Activated effector memory CD4-positive, alpha-beta T cell treated with Interleukin-2 at 50 U/mL for 16 hours (primary cell): ENCODE results near the gene SNX24.
"Not testable (repeated sequence)": the region's sequence is repeated elsewhere in the genome, so short reads cannot be mapped to it uniquely, and the experiment has no call there.

Experiments
- DNase-seq: peaks from one replicate; pipeline ENCODE4 v3.0.0-alpha.2; 2020

SNX24 gene

DNA sequence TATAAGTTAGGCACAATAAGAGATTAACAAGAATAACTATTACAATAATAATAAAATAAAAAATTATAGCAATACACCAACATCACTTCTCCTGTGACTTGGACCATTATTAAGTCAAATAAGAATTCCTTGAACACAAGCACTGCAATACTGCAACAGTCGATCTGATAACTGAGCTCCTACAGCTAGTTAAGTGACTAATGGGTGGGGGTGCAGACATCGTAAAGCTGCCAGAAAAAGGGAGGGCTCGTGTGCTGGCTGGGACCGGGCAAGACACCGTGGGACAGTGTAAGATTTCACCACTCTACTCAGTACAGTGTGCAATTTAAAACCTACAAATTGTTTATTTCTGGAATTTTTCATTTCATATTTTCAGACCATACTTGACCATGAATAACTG lies 78.8 kb downstream of the SNX24 start:
- DNase-seq = no peak

DNA sequence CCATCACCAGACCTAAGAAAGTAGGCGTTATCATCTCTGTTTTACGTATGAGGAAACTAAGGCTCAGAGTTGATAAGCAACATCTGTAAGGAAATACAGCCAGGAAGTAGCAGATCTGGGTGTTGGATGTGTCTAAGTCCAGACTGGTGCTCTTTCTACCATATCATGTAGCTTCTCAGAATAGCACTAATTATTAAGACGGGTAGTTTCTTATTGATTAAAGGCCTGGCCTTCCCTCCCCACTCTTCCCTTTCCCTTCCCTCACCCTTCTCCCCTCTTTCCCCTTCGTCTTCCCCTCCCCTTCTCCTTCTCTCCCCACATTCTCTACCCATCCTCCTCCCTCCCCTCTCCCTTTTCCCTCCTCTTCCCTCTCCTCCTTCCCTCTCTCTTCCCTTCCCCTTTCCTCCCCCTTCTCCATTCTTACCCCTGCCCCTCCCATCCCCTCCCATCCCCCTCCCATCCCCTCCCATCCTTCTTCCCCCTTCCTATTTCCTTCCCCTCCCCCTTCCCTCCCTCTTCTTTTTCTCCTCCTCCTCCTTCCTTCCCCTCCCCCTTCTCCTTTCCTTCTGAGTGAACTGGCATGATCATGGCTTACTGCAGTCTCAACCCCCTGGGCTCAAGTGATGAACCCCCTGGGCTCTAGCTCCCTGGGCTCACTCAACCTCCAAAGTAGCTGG lies 79.4 kb downstream of the SNX24 start:
- no peak for DNase-seq

DNA sequence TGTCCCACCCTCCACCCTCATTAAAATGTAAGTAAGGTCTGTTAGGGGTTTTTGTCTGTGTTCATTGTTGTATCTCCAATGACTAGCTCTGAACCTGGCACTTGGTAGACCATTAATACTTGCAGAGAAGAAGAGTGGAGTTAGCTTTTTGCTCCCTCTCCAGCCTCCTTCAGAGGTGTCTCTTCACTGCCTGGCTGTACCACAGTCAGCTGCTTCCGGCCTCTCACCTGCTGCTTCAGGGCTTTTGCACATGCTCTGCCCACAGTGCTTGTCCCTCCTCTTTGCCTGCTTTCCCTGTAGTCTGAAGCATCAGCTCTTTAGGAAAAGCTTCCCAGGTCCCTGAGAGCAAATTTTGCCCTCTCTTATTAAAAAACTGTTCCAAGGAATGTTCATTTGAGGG lies 83.6 kb downstream of the SNX24 start:
- DNase-seq = no peak

DNA sequence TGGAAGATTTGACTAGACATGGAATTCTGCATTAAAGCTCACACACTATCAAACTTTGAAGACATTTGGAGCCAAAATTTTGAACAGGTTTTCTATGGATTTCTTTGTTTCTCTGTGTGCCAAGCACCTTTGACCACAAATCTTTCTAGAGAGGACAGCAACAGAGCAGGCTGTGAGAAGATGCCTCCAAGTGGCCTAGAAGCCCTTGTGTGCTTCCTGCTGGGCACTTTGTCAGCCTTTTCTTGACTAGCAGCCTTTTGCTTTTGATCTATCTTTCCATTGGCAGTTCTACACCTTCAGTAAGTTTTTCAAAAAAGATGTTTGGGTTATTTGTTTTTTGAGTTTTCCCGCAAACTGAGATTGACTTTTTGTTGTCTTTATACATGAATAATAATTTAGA lies 84.6 kb downstream of the SNX24 start:
- DNase-seq = no peak

DNA sequence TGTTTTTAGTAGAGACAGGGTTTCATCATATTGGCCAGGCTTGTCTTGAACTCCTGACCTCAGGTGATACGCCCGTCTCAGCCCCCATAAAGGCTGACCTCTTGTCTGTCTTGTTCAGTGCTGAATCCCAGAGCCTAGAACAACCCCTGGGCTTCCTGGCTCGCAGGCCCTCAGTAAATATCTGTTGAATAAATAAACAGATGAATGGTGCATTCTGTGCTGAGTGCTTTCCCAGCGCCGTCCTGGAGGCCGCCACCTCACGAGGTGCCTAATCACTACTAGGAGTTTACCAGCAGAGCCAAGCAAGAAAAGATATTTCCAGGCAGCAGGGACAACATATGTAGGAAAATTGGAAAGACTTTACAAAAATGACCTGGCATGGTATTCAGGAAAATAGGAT lies 88.5 kb downstream of the SNX24 start:
- no peak for DNase-seq

DNA sequence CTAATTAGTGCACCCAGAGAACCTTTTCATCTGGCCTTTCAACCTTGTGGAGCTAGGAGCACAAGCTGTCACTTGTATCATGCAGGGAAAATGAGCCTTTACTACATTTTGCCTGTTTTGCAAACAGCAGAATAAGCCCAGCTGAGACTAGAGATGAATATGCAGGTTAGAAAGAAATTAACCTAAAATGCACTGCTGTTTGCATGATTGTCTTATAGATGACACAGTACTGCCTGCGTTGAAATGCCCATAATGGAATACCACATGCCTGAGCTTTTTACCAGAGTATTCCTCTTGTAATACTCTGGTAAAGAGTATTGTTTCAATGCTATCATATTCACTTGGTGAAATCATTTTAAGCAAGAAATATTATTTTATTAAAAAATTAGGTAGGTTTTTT lies 90.7 kb downstream of the SNX24 start:
- no peak for DNase-seq

DNA sequence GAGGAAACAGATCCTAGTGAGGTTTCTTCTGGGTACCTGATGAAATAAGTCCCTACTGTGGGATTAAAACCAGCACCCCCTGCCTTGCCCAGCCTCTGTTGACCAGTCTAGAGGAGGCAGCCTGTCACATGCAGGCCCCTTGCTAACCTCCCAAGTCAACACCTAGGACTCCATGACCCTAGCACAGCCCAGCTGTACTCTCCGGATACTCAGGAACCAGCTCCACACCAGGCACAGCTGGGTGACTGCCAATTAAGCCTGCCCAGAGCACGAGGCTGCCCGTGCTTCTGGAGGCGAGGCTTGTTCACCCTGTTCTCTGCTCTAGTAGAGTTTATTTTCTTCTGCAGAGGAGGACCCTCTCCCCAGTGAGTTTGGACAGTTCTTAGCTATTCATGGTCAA lies 92.5 kb downstream of the SNX24 start:
- DNase-seq = no peak

DNA sequence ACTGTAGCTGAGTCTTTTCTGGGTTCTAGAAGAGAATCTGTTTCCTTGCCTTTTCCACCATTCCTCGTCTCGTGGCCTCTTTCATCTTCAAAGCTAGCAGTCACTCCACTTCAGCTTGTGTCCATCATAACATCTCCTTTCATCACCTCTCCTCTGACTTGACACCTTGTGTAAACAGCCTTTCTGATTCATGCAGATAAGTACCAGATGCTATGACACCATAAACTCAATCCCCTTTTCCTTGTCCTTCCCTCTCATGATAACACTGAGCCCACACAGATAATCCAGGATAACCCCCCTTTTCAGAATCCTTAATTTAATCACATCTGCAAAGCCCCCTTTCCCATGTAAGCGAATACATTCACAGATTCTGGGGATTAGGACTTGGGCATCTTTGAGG lies 95.5 kb downstream of the SNX24 start:
- DNase-seq = no peak

DNA sequence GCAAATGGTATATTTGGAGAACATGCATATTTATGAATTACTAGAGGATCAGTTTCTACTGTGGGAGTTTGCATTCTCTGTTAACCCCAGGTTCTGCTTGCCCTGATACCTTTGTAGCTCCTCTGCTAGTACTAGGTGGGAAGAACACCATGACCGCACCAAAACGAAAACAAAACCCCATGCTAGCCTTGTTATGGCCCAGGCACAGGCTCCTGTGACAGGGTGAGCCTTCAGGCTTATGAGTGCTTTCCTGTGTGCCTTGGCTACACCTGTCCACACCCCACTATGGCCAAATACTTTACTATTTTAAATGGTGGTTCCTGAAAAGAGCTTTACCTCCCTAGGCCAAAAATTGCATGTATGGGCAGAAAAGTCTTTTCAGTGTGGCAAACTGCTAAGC lies 96.3 kb downstream of the SNX24 start:
- no peak for DNase-seq

DNA sequence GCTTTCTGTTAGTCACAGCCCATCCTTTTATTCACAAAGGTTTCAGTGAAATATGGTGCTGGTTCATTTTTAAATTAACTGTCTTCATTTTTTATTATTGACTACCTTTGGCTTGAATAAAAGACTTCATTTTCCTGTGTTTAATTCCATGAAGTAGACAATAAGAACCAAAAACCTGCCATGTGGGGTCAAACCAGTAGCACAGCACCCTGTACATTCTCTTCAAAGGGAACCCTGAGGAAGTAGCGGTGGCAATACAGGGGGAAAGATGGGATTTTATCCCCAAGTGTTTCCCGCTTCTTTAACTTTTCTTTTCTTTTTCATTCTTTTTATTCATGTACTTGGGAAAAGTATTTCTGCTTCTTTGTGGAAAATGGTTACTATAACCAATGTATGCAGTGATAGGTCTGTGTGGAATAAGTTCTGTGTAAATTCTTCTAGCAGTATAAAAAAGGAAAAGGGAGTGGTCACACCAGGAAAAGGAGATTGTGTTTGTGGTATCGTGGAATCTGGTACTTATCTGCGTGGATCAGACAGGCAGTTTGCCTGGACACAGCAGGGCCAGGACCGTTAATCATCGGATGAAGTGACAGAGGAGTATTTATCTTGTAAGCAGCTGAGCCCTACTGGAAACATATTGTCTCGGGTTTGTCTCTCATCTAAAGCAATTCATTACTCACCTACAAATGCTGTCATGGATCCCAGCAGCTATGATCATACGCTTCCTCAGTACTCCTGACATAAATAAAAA lies 96.9 kb downstream of the SNX24 start:
- no peak for DNase-seq

DNA sequence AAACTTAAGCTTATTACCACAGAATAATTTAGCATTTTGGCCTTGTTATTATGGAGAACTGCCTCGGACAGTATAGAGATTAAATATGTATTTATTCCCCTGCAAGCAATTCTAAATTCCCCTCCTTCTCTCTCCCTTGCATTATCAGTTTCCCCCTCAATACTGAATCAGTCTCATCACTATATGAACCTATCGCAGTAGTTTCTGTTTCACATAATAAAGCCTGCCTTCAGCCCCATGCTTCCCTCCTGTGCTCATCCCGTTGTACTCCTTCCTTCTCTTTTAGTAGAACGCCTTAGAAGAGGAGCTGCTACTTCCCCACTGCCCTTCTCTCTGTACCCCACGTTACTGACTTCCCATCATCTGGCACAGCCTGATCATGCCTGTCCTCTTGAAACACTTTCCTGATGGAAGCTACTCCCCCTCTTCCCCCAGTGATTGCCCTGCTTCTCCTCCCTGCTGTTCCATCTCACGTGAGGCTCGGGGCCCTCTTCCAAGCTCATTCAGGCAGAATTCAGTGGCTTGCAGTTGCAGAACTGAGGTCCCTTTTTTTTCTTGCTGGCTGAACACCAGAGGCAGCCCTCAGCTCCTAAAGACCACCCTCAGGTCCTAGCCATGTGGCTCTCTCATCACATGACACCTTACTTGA lies 97.8 kb downstream of the SNX24 start:
- no peak for DNase-seq

DNA sequence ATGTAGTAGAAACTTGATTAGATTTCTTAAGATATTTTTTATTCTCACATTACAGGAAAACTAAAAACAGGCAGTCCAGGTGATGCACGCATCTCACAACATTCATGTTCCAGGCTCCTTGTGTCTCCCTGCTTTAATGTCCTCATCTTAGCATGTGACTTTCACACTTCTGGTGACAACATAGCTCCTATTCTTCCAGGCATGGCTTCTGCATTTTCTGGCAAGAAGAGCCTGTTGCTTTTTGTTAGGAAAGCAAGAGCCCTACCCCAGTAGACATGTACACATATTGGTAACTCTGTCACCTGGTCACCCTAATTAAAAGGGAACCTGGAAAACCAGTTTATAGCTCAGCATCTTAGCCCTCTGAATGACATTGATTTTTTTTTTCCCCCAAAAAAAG lies 98.6 kb downstream of the SNX24 start:
- DNase-seq = no peak

DNA sequence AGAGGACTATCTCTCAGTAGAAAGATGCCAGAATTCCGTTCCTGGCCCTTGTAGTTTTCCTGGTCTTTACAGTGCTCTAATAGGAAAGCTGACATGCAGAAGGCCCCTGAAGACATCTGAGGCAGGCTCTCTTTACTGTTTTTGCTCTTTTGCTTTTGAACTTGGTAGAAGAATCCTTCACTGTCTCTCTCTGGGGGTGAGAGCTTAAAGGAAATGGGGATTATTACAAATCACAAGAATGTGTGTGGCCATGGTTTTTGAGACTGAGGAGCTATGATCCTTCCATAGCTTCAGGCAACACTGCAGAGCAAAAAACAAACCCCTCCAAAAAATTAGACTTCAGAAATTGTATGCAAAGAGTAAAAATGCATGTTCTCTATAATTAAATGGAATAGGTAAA lies 102.0 kb downstream of the SNX24 start:
- DNase-seq = no peak

DNA sequence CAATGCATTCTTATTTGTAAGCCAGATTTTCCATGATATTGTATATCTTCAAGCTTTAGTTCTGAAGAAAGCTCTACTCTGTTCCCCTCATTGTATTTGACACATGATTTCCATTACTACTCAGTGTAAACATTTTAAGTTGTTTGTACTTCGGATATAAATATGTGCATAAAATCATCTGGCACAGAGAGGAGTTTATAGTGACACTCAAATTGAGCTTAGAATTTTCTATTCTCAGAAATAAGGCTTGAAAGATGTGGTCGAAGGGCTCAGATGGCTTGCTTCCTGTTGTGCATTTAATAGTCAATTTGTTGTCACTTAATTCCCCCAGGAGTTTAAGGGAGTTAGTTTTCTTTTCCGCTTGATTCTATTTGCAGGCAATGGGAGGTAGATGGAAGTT lies 102.4 kb downstream of the SNX24 start:
- no peak for DNase-seq

DNA sequence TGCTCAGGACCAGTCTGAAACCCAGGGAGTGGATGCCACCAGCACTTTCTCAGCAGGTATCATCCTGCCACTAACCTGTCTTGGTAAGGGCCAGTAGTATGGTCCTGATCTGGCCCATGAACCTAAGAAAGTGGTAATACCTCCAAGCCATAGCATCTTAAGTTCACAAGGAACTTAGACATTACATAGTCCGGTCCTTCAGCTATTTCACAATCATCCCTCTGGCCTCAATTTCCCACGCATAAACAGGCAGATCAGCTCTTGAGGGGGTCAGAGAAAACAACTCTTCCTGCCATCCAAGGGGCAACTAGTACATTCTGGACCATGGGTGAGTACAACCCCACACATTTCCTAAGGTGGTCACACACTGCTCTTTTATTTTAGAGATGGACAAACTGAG lies 102.9 kb downstream of the SNX24 start:
- no peak for DNase-seq

DNA sequence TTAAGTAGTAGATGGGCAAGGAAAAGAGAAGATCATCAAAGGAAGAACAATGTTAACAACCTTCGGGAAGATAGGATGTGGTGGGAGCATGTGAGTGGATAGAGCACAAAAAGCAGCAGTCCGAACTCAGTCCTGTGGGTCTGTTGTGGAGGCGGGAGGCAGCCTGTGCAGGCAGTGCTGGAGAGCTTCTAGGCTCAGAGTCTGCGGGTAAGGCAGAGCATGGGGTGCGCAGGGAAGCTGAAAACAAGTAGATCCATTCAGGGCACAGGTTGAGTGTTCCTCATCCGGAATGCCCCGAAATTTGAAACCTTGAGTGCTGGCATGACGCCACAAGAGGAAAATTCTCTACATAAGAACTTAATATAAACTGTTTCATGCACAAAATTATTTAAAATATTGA lies 106.2 kb downstream of the SNX24 start:
- no peak for DNase-seq

DNA sequence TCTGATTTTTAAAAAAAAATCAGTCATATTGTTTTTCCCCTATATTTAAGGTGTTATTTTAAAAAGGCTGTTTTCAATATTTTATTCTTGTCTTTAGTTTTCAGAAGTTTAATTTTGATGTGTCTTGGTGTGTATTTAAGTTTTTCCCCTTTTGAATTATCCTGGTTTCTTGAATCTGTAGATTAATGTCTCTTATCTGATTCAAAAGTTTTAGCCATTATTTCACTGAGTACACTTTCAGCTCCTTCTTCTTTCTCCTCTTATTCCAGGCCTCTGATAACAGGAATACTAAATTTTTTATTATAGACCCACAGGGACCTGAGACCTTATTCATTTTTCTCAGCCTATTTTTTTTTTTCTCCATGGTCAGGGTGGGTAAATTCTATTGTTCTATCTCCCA lies 109.3 kb downstream of the SNX24 start:
- DNase-seq = no peak

DNA sequence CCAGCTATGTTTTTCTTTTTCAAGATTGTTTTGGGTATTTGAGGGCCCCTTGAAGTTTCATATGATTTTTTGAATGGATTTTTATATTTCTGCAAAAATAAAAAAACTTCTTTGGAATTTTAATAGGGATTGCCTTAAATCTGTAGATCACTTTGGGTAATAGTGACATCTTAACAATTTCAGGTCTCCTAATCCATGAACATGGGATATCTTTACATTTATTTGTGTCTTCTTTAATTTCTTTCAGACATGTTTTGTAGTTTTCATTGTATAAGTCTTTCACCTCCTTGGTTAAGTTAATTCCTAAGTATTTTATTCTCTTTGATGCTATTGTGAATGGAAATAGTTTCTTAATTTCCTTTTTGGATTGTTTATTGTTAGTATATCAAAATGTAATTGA lies 112.0 kb downstream of the SNX24 start:
- no peak for DNase-seq

DNA sequence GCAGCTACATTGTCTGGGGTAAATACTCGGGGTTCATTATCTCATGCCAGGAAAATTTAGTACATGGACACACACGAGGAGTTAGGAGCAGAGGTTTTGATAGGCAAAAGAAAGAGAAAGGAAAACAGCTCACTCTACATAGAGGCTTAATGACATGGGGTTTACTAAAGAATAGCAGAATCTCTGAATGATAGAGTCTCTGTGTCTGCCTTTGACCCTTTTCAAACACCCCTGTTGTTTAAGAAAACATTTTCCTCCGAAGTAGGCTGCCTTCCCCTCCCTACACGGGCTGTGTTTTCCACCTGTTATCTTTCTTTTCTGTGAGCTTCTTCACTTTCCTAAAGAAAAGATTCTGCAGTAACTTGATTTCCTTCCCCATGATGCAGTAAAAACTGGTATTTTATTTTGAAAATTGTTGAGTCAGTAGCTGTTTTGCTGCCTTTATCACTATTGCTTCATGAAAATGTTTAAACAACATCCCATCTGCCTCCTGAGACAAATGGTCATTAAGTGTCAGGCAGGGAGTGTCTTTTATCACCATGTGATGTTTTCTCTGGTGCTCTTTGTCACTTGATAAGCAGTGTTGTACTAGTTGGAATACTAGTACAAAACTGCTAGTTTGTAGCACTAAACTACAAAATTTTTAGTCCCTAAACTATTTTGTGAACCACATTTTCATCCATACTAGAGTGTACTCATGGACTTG lies 114.5 kb downstream of the SNX24 start:
- DNase-seq = no peak

DNA sequence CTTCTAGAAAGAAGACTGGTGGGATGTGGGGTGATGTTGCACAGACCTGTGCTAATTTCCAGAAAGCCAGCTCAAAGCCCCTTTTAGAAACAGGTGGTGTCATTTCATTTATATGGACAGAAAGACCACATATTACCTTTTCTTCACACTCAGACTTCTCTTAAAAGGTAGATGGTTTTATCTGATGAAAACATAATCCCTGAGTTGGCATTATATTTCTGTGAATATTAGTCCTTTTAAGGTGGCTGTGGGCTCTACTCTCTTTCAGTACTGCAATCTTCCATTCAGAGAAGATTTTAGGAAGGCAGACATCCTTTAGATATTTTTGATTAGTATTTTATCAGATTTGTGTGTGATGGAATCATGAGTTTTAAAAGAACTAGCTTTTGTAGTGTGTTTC lies 117.9 kb downstream of the SNX24 start:
- DNase-seq = no peak

DNA sequence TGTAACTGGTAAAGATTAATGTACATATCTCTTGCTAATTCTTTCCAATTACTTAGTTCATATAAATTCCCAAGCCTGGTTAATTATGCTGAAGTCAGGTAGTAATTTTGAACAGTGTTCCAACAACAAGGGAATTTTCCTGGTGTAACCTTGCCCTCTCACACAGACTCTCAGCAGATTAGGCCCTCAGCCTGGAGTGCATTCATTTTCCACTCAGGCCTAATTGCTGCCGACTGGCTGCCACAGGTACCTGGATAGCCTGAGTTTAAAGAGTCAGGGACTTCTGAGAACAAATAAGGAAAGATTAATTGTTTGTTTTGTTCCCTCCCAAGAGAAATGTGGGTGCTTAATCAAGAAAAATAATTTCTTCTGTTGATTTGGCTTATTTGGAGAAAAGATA lies 119.7 kb downstream of the SNX24 start:
- DNase-seq = no peak

DNA sequence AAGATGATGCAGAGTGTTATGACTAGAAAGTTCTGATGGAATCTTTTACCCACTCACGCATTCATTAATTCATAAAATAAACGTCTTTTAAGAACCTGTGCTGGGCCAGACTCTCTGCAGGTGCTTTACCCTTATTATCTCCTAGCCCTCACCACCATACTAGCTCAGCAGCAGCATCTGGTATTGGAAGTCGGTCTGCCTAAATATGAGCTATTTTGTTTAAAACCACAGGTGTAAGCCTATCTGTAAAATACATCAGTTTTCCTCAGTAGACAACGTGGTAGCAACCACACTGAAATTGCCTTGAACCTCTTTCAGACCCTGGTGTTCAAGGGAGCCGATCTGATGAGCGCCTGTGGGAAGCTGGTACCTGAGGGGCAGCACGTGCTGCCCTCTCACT lies 121.7 kb downstream of the SNX24 start:
- DNase-seq = no peak

DNA sequence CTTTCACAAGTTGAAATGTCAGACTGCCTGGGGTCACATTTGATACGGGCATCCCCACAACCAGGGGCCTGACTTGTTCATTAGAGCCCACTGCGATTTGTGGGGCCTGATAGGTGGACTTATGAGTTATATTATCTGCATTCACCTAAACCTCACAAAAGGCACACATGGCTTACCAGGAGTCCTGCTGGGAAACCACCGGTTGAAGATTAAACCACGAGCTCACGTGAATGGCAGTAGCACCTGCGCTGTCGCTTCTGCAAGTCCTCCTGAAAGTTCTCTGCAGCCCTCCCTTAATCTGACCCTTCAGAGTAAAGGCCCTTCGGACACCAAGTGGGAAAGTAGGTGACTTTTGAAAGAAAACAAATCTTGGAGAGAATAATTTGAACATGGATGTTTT lies 122.2 kb downstream of the SNX24 start:
- DNase-seq = no peak

DNA sequence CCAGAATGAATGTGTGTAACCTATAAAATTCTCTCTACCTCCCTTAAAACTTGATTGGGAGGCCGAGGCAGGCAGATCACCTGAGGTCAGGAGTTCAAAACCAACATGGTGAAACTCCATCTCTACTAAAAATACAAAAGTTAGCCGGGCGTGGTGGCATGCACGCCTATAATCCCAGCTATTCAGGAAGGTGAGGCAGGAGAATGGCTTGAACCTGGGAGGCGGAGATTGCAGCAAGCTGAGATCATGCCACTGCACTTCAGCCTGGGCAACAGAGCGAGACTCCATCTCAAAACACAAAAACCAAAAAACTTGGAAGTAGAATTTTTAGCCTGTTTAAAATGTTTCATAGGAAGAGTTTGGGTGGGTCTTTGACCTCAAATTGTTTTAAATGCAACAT lies 122.6 kb downstream of the SNX24 start:
- DNase-seq = not testable (repeated sequence)
